IMR-90 (cell line): ENCODE results near the gene DCUN1D3.

ENCODE experiments used
- BHLHE40 ChIP-seq: fragments of 150-350 bp; IDR thresholded peaks from 2 replicates; pipeline ENCODE4 v1.6.1; 2016; ENCODE audit warnings: mild to moderate bottlenecking, low read depth, low read length
- CEBPB ChIP-seq: IDR thresholded peaks from 2 replicates; pipeline ENCODE4 v1.6.1; 2012; ENCODE audit warnings: low read depth, low read length, improper control_type of control experiment
- CTCF ChIP-seq: conservative IDR thresholded peaks from 2 replicates; pipeline ENCODE4 v1.5.1; 2012; ENCODE audit warnings: mild to moderate bottlenecking, low read depth, low read length, improper control_type of control experiment
- ELK1 ChIP-seq: fragments of 150-350 bp; IDR thresholded peaks from 2 replicates; pipeline ENCODE4 v1.6.1; 2016; ENCODE audit warnings: low read depth, mild to moderate bottlenecking, low read length, moderate library complexity, borderline replicate concordance
- MAFK ChIP-seq: IDR thresholded peaks from 2 replicates; pipeline ENCODE4 v1.6.1; 2012; ENCODE audit warnings: low read depth, low read length, improper control_type of control experiment
- MAZ ChIP-seq: IDR thresholded peaks from 2 replicates; pipeline ENCODE4 v1.6.1; 2012; ENCODE audit warnings: low read depth, mild to moderate bottlenecking, low read length, improper control_type of control experiment, moderate library complexity, borderline replicate concordance
- POLR2A ChIP-seq: IDR thresholded peaks from 2 replicates; pipeline ENCODE4 v1.6.1; 2012; ENCODE audit warnings: mild to moderate bottlenecking, low read depth, low read length
- RAD21 ChIP-seq: IDR thresholded peaks from 2 replicates; pipeline ENCODE4 v1.6.1; 2012; ENCODE audit warnings: low read length, improper control_type of control experiment
- RCOR1 ChIP-seq: IDR thresholded peaks from 2 replicates; pipeline ENCODE4 v1.6.1; 2012; ENCODE audit warnings: mild to moderate bottlenecking, low read length, improper control_type of control experiment; ENCODE audit not compliant: insufficient replicate concordance
- RFX5 ChIP-seq: IDR thresholded peaks from 2 replicates; pipeline ENCODE4 v1.8.0; 2012; ENCODE audit warnings: low read depth, mild to moderate bottlenecking, low read length, moderate library complexity
- SMC3 ChIP-seq: fragments of 150-350 bp; IDR thresholded peaks from 2 replicates; pipeline ENCODE4 v1.6.1; 2016; ENCODE audit warnings: low read depth, mild to moderate bottlenecking, antibody characterized with exemption, low read length, moderate library complexity
- USF2 ChIP-seq: fragments of 150-350 bp; IDR thresholded peaks from 2 replicates; pipeline ENCODE4 v1.6.1; 2017; ENCODE audit warnings: mild to moderate bottlenecking, antibody characterized with exemption, low read length, low read depth

- no peak for TF ChIP-seq USF2
- TF ChIP-seq CTCF, result no peak
- no peak for TF ChIP-seq POLR2A
- TF ChIP-seq MAFK, result no peak
- TF ChIP-seq RAD21, result no peak
- TF ChIP-seq MAZ, result no peak
- no peak for TF ChIP-seq ELK1
- no peak for TF ChIP-seq SMC3
- TF ChIP-seq RFX5, result no peak
- no peak for TF ChIP-seq CEBPB
- TF ChIP-seq BHLHE40, result no peak
- TF ChIP-seq RCOR1, result peak; percentile 26
Measured at GRCh38 chr16:20867585-20867984, 32.6 kb downstream of the DCUN1D3 start.
